UCSD-AML1 (cell line): ENCODE results near the gene MESP2.

Experiments used
- DNase-seq: peaks from one replicate; lab custom pipeline; 2025; ENCODE audit not compliant: unreplicated experiment; lab: John Stamatoyannopoulos, UW

Gene MESP2

DNA sequence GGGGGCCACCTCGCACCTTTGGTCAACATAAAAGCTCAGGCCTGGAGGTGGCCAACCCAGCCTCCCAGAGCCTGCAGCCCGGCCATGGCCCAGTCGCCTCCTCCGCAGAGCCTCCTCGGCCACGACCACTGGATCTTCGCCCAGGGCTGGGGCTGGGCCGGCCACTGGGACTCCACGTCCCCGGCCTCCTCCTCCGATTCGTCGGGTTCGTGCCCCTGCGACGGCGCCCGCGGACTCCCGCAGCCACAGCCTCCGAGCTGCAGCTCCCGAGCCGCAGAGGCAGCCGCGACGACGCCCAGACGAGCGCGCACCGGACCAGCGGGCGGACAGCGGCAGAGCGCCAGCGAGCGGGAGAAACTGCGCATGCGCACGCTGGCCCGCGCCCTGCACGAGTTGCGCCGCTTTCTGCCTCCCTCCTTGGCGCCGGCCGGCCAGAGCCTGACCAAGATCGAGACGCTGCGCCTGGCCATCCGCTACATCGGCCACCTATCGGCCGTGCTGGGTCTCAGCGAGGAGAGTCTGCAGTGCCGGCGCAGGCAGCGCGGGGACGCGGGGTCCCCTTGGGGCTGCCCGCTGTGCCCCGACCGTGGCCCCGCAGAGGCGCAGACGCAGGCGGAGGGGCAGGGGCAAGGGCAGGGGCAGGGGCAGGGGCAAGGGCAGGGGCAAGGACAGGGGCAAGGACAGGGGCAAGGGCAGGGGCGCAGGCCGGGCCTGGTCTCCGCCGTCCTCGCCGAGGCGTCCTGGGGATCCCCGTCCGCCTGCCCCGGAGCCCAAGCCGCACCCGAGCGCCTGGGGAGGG is at the start of gene MESP2:
Gene MESP2, plus strand, starts transcription at position 59 of the 799 bp plus-strand sequence. Its CDS starts 26 bp downstream, at position 85.
- DNase-seq: peak; percentile 52

GRCh38 chr15:89728254-89728653 is 47.9 kb upstream of the MESP2 start:
- no peak for DNase-seq

DNA sequence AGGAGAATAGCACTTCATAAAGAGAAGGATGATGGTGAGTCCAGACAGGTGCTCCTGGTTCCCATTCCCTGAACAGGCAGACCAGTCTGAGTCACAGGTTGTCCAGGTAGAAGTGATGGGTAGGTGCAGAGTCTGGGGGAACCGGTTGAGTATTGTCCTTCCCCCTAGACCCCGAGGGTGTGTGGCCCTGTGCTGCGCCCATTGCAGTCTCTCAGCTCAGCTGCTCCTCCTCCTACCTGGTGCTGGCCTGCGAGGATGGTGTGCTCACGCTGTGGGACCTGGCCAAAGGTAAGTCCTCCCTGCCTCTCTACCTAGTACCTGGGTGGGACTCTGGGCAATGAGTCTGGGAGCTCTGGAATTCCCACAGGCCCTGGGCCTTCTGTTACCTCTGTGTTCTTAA is 44.9 kb upstream of the MESP2 start:
- no peak for DNase-seq

- no peak for DNase-seq
Measured at GRCh38 chr15:89732451-89733172, 43.5 kb upstream of the MESP2 start.

DNA sequence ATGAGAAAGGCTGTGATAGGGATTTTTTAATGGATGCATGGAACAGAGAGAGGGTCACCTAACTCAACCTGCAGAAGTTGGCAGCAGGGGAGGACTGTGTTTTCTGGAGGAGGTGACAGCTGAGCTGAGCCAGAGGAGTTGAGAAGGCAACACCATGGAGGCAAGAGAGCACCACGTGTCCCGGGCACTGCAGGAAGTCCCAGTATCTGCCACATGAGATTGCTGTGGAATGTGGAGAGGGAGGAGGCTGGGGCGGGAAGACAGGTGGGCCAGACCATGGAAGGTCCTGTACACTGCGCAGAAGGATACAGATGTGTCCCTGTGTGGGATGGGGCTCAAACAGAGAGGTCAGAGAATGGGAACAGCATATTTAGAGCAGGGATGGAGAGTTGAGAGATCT is 40.4 kb upstream of the MESP2 start:
- DNase-seq: no peak

- DNase-seq: peak; percentile 34
Measured at GRCh38 chr15:89740137-89740536, 36.0 kb upstream of the MESP2 start.

- no peak for DNase-seq
Measured at GRCh38 chr15:89743011-89743410, 33.1 kb upstream of the MESP2 start.

DNA sequence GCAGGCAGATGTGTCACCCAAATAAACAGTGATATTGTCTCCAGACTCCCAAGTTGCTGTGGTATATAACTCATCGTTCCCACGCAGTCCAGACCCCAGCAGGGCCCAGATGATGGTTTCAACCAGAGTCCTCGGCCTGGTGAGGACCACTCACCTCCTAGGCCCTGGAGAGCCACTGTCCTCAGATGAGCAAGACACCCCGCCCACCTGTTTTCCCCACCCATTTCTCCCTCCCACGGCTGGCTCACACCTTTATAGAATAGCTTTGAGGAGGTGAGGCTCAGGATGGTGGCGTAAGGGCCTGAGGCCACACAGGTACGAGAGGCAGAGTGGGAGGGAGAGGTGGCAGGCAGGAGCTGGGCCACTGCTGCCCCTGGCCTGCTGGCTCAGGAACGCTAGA is 32.5 kb upstream of the MESP2 start:
- DNase-seq: no peak

DNA sequence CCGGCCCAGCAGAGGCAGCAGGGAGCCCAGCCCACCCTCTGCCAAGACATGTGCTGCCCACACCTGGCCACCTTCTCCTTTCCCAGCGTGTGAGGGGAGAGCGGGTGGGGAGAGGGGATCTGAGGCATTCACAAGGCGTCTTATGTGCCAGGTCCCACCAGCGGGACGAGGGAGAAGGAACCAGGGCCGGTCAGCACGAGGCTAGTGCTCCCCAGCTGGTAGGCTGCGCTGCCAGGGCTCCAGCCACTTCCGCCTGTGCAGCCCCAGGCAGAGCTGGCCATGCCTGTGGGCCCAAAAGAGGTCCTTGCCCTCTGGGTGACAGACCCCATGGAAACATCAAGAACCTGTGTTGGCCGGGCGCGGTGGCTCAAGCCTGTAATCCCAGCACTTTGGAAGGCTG is 31.0 kb upstream of the MESP2 start:
- no peak for DNase-seq

DNA sequence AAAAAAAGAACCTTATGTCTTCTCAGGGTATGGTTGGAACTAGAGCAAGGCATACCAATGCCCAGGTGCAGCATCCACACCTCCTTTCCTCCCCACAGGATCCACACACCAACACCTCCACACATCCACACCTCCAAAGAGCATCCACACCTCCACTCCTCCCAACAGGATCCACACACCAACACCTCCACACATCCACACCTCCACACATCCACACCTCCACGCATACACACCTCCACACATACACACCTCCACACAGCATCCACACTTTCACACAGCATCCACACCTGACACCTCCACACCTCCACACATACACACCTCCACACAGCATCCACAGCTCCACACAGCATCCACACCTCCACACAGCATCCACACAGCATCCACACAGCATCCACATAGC is 30.4 kb upstream of the MESP2 start:
- DNase-seq: no peak

DNA sequence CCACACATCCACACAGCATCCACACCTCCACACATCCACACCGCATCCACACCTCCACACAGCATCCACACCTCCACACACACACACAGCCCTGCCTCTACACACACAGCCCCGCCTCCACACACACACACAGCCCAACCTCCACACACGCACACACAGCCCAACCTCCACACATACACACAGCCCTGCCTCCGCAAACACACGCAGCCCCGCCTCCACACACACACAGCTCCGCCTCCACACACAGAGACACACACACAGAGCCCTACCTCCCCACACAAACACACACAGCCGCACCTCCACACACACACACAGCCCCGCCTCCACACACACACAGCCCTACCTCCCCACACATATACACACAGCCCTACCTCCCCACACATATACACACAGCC is 29.7 kb upstream of the MESP2 start:
- no peak for DNase-seq

DNA sequence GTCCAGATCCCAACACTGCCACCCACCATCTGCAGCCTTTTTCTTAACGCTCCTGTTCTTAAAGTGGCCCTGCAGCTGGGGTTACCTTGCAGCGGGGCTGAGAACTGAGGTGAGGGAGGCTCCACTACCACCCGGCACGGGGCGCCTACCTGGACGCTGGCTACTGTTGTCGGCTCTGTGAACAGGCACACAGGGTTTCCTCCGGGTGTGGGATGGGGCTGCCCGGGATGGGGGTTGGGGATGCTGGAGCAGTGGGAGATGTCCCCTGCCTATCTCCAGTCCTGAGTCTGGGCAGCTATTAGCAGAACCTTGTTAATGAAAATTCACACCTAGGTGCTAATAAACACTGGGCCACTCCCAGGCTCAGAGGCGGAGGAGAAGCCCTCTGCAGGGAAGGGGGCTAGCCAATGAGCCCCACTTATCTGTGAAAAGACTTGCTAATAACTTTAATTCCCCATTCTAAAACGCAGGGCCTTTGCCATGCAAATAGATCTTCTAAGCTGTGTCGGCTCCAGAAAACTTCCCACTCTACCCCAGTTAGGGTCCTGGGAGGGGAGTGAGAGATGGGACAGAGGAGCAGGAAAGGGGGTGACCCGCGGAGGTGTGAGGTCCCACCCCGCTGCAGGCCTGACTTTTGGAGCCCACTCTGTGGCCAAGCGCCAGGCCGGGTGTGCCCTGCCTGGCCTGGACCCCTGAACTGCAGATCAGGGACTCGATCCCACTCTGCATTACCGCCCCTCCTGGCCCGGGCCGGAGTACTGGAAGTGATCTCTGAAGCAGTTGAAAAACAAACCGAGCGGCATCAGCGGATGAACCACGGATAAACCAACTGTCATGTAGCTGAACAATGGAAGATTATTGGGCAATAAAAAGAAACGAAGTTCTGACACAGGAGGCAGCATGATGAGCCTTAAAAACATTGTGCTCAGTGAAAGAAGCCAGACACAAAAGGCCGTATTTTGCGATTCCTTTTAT is 28.1 kb upstream of the MESP2 start:
- DNase-seq: no peak

DNA sequence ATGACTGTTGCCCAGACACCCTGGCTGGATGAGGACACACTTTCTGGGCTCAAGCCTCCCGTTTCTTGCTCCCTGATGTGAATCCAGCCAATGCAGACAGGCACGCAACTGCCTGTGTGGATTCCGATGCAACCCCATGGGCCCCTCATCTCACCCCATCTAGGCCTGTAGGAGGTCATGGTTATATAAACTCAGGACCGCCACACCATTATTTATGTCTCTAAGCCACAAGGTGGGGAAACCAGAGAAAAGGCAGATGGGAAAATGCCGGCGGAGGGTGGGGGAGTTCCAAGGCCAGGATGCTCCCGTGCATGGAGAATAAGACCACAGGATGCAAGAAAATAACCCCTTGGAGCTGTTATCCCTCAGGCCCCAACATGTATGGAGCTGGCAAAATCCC is 27.1 kb upstream of the MESP2 start:
- DNase-seq: no peak

DNA sequence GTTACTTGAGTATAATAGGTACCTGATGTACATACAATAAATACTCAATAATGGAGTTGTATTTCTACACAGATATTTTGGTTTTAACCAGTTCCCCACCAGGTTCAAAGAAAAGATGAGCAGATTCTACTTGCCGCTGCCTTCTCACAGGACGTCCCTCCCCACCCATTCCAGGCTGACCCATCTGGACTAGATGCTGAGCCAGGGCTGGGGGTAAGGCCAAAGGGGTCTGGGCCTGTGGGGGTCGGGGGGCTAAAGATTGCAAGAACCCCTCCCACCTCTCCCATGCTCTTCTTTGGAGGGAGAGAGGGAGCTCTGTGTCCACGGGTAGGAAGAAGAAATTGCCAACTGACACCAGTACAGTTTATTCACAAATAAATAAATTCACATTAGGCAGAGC is 26.6 kb upstream of the MESP2 start:
- no peak for DNase-seq

GRCh38 chr15:89749951-89750559 is 26.1 kb upstream of the MESP2 start:
- no peak for DNase-seq

- DNase-seq: peak; percentile 92
Measured at GRCh38 chr15:89750560-89751542, 25.3 kb upstream of the MESP2 start, which contains the start of gene MESP1. TSS of gene MESP1 (minus strand) at chr15:89751249. CDS start at chr15:89751231, 18 bp downstream.

GRCh38 chr15:89751748-89752147 is 24.4 kb upstream of the MESP2 start:
- no peak for DNase-seq

DNA sequence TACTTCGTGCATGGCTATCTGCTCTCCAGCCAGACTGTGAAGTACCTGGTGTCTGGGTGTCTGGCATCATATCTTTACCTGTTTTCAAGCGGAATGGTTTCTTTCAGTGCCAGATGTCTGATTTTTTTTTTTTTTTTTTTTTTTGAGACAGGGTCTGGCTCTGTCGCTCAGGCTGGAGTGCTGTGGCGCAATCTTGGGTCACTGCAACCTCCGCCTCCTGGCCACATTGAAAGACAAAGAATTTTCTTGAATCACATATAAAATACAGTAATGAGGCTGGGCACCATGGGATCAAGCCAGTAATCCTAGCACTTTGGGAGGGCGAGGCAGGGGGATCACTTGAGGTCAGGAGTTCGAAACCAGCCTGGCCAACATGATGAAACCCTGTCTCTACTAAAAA is 22.3 kb upstream of the MESP2 start:
- no peak for DNase-seq

DNA sequence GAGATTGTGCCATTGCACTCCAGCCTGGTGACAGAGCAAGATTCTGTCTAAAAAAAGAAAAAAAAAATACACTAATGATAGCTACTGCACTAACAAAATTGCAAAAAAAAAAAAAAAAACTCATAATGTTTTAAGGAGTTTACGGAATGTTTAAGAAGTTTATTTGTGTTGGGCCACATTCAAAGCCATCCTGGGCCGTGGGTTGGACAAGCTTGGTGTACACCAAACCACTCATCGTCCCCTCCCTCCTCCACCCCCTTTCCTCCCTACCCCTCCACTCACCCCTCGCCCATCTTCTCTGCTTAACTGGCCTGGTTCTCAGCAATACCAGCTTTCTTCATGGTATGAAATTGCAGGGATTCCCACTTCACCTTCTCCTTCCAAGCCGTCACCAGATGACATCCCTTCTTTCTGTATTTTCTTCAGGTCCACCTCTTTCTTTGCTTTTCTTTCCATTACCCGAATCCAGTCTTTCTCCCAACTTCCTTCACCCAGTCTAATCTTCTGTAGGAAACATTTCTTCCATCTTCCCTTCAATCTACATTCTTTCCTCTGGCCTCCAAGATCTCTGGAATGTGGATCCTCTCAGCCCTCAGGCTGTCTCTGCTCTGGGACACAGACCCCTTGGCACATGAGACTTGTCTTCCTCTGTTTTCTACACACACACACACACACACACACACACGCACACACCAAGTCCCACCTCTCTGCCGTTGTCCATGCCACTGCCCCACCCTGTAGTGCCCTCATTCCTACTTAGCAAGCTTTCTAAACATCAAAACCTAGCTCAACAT is 21.6 kb upstream of the MESP2 start:
- no peak for DNase-seq
